ENCODE data around the gene ANGPTL7.

DNA sequence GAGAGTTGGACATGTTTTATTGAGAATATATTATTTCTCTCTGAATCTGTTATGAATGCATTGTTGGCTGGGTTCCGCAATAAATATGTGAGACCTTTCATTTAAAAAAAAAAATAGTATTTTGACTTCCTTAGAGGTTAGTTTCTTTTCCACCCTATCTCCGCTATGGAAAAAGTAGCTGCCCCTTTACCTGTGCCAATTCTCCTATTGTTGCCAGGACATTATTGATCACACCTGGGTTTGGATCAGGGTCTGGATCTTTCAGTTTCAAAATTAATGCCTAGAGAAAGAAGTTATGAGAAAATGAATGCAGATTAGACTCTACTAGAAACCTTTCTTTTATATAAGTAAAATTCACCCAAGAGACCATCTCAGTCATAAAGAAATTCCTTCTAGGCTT lies 44.1 kb downstream of the ANGPTL7 start:
- TF ChIP-seq POLR2A (IDR thresholded peaks at IDR 0.05; ENCODE audit: low read length) (no peak), GATA1 (IDR thresholded peaks at IDR 0.05; ENCODE audit: low read depth, low read length) (no peak)
